Measurements from ENCODE around the gene BRINP1. TPM values are rescaled to one million over a fixed set of nuclear protein-coding genes. Genes with fewer than 3 reads are reported as not detected.
A peak's percentile ranks its signal among the peaks of the same experiment; 100 is the strongest.

Gene BRINP1
- total RNA-seq, 6 experiments from 2014 or later, result 0.09 to 0.43 (median 0.13) TPM; not detected in 1

GRCh38 chr9:119272500-119273211 is 96.6 kb downstream of the BRINP1 start:
- no peak for TF ChIP-seq POLR2A (IDR thresholded peaks at IDR 0.05)
- TF ChIP-seq CTCF (IDR thresholded peaks at IDR 0.05), result no peak
- no peak overlapping the region for H3K4me3 ChIP-seq
- H3K9me3 ChIP-seq, result no peaks in the 10 kb centered on the region
- H3K27me3 ChIP-seq, result no peaks in the 10 kb centered on the region
- H3K4me1 ChIP-seq, result no peaks in the 10 kb centered on the region
- ATAC-seq (no peak), DNase-seq (no peak)
- no peaks in the 10 kb centered on the region for H3K36me3 ChIP-seq
- intact Hi-C loops (cut with DNase I), result no loop called here
- 27% methylated on average over 5 of the region's 5 CpGs for WGBS (ENCODE audit: insufficient coverage, low coverage, low lambda C conversion rate, missing lambda C conversion rate)
- no peak overlapping the region for H3K27ac ChIP-seq

GRCh38 chr9:119268985-119269384 is 100.2 kb downstream of the BRINP1 start:
- intact Hi-C loops (cut with DNase I), result no loop called here
- peak in 2 of 4 donors; percentile 29 to 53 for ATAC-seq

GRCh38 chr9:119264165-119264564 is 105.1 kb downstream of the BRINP1 start:
- TF ChIP-seq POLR2A (IDR thresholded peaks at IDR 0.05) (no peak), CTCF (IDR thresholded peaks at IDR 0.05) (no peak)
- H3K9me3 ChIP-seq, result no peaks in the 10 kb centered on the region
- no peak overlapping the region for H3K4me3 ChIP-seq
- WGBS (ENCODE audit: insufficient coverage, low coverage, low lambda C conversion rate, missing lambda C conversion rate), result 46% methylated on average over 3 of the region's 3 CpGs
- no peaks in the 10 kb centered on the region for H3K27me3 ChIP-seq
- H3K4me1 ChIP-seq, result no peaks in the 10 kb centered on the region
- intact Hi-C loops (cut with DNase I), result no loop called here
- no peaks in the 10 kb centered on the region for H3K36me3 ChIP-seq
- ATAC-seq, result no peak
- no peak overlapping the region for H3K27ac ChIP-seq
- no peak for DNase-seq

More at GRCh38 chr9:119268985-119269384, 100.2 kb downstream of the BRINP1 start:
- H3K36me3 ChIP-seq, result no peaks in the 10 kb centered on the region
- no peaks in the 10 kb centered on the region for H3K9me3 ChIP-seq
- no peak overlapping the region for H3K4me3 ChIP-seq
- TF ChIP-seq CTCF (IDR thresholded peaks at IDR 0.05), result no peak
- TF ChIP-seq POLR2A (IDR thresholded peaks at IDR 0.05), result no peak
- no peak overlapping the region for H3K27ac ChIP-seq
- DNase-seq, result no peak
- H3K4me1 ChIP-seq, result no peaks in the 10 kb centered on the region
- H3K27me3 ChIP-seq, result no peaks in the 10 kb centered on the region
- 20% methylated on average over 3 of the region's 3 CpGs for WGBS (ENCODE audit: insufficient coverage, low coverage, low lambda C conversion rate, missing lambda C conversion rate)

GRCh38 chr9:119257592-119257991 is 111.6 kb downstream of the BRINP1 start:
- no peaks in the 10 kb centered on the region for H3K9me3 ChIP-seq
- 38% methylated on average over 4 of the region's 4 CpGs for WGBS (ENCODE audit: insufficient coverage, low coverage, low lambda C conversion rate, missing lambda C conversion rate)
- no peak overlapping the region for H3K4me3 ChIP-seq
- TF ChIP-seq CTCF (IDR thresholded peaks at IDR 0.05), result no peak
- TF ChIP-seq POLR2A (IDR thresholded peaks at IDR 0.05), result no peak
- H3K27me3 ChIP-seq, result no peaks in the 10 kb centered on the region
- intact Hi-C loops (cut with DNase I), result no loop called here
- no peak for DNase-seq
- no peak overlapping the region for H3K27ac ChIP-seq
- ATAC-seq, result no peak
- H3K4me1 ChIP-seq, result no peaks in the 10 kb centered on the region
- H3K36me3 ChIP-seq, result no peaks in the 10 kb centered on the region

Measured in right lobe of liver (tissue), 6 donors.